ENCODE measurements around the gene ZBP1.

DNA sequence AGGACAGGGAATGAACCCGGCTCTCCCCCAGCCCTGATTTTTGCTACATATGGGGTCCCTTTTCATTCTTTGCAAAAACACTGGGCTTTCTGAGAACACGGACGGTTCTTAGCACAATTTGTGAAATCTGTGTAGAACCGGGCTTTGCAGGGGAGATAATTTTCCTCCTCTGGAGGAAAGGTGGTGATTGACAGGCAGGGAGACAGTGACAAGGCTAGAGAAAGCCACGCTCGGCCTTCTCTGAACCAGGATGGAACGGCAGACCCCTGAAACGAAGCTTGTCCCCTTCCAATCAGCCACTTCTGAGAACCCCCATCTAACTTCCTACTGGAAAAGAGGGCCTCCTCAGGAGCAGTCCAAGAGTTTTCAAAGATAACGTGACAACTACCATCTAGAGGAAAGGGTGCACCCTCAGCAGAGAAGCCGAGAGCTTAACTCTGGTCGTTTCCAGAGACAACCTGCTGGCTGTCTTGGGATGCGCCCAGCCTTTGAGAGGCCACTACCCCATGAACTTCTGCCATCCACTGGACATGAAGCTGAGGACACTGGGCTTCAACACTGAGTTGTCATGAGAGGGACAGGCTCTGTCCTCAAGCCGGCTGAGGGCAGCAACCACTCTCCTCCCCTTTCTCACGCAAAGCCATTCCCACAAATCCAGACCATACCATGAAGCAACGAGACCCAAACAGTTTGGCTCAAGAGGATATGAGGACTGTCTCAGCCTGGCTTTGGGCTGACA lies 28.8 kb upstream of the ZBP1 start:
- TF ChIP-seq POLR2A (IDR thresholded peaks at IDR 0.05), result no peak
- TF ChIP-seq CTCF (IDR thresholded peaks at IDR 0.05), result no peak
